Peyer's patch (tissue), 4 donors: ENCODE results near the gene CPNE7. TPM values are rescaled to one million over a fixed set of nuclear protein-coding genes. Genes with fewer than 3 reads are reported as not detected.

Experiments
- DNase-seq, 3 donors: peaks; one replicate each; pipeline ENCODE4 v3.0.0-alpha.2; 2017 to 2019
- H3K27ac ChIP-seq, 4 donors: fragments of 200-600 bp; sonication (generic); one replicate each; pipeline ENCODE4 v1.5.1; 2016 to 2019
- H3K27me3 ChIP-seq, 2 donors: fragments of 200-600 bp; sonication (generic); one replicate each; pipeline ENCODE4 v1.5.1; 2019
- H3K36me3 ChIP-seq, 3 donors: fragments of 200-600 bp; sonication (generic); one replicate each; pipeline ENCODE4 v1.5.1; 2016 to 2019
- H3K4me1 ChIP-seq, 4 donors: fragments of 200-600 bp; sonication (generic); one replicate each; pipeline ENCODE4 v1.5.1; 2016 to 2019
- H3K4me3 ChIP-seq, 4 donors: fragments of 200-600 bp; sonication (generic); 1 replicate in 3 of 4; 2 replicates in 1 of 4; pipeline ENCODE4 v1.5.1; 2016 to 2019; ENCODE audit warnings: mild to moderate bottlenecking in 1 of 4
- H3K9me3 ChIP-seq, 4 donors: fragments of 200-600 bp; sonication (generic); one replicate each; pipeline ENCODE4 v1.5.1; 2016 to 2019; ENCODE audit warnings: mild to moderate bottlenecking in 1 of 4
- POLR2A ChIP-seq, 2 donors: fragments of 450-650 bp; IDR thresholded peaks; one replicate each; pipeline ENCODE4 v1.5.1; 2017; ENCODE audit warnings: antibody characterized with exemption in 2 of 2, mild to moderate bottlenecking in 2 of 2, moderate library complexity in 2 of 2
- total RNA-seq, 4 donors: library from RNA; depleted of rRNA; stranded (reverse); fragments of >200 nt; gene quantifications; one replicate each; pipeline ENCODE4 v1.1.0, GENCODE V29; 2016
- TF ChIP-seq, protein P1 (sequence below), 6 experiments: fragments of 450-650 bp in 4 of 6; fragments of 200-600 bp in 2 of 6; sonication (generic) in 1 of 6; IDR thresholded peaks; one replicate each; pipeline ENCODE4 v1.5.1; 2017 to 2019; ENCODE audit warnings: antibody characterized with exemption in 6 of 6, mild to moderate bottlenecking in 3 of 6, moderate library complexity in 1 of 6

The CPNE7 gene
- total RNA-seq, 4 donors from 2014 or later = 7.4 to 48.7 (median 13.5) TPM

DNA sequence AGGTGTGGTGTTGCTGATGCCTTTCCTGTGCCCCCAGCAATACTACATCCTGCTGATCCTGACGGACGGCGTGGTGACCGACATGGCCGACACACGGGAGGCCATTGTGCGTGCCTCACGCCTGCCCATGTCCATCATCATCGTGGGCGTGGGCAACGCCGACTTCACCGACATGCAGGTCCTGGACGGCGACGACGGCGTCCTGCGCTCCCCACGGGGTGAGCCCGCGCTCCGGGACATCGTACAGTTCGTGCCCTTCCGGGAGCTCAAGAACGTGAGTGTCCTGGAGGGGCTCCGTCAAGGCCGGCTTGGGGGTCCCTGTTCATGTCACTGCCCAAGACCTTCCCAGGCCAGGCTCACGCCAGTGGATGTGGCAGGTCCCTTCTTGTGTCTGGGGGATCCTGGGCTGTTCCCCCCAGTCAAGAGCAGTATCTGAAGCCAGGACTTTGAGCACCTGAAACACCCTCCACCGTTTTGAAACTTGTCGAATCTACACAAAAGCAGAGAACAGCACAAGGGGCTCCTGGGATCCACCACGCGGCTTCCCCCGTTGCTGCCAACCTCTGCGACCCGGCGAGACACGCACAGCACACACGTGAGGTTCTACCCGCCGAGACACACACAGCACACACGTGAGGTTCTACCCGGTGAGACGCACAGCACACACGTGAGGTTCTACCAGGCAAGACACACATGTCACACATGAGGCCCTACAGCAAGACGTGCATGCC, 19.9 kb downstream of the CPNE7 start:
- no peak for TF ChIP-seq POLR2A (IDR thresholded peaks at IDR 0.05)
- TF ChIP-seq, protein P1, sequence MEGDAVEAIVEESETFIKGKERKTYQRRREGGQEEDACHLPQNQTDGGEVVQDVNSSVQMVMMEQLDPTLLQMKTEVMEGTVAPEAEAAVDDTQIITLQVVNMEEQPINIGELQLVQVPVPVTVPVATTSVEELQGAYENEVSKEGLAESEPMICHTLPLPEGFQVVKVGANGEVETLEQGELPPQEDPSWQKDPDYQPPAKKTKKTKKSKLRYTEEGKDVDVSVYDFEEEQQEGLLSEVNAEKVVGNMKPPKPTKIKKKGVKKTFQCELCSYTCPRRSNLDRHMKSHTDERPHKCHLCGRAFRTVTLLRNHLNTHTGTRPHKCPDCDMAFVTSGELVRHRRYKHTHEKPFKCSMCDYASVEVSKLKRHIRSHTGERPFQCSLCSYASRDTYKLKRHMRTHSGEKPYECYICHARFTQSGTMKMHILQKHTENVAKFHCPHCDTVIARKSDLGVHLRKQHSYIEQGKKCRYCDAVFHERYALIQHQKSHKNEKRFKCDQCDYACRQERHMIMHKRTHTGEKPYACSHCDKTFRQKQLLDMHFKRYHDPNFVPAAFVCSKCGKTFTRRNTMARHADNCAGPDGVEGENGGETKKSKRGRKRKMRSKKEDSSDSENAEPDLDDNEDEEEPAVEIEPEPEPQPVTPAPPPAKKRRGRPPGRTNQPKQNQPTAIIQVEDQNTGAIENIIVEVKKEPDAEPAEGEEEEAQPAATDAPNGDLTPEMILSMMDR (IDR thresholded peaks at IDR 0.05) = no peak
- no peaks in the 10 kb centered on the region for H3K36me3 ChIP-seq
- H3K27me3 ChIP-seq = no peaks in the 10 kb centered on the region
- peaks cover 0 to 8% (median 0%) of the 10 kb centered on the region in 4 donors for H3K4me1 ChIP-seq
- no peak for DNase-seq
- no peak overlapping the region for H3K4me3 ChIP-seq
- H3K9me3 ChIP-seq = no peaks in the 10 kb centered on the region
- H3K27ac ChIP-seq = no peak overlapping the region

DNA sequence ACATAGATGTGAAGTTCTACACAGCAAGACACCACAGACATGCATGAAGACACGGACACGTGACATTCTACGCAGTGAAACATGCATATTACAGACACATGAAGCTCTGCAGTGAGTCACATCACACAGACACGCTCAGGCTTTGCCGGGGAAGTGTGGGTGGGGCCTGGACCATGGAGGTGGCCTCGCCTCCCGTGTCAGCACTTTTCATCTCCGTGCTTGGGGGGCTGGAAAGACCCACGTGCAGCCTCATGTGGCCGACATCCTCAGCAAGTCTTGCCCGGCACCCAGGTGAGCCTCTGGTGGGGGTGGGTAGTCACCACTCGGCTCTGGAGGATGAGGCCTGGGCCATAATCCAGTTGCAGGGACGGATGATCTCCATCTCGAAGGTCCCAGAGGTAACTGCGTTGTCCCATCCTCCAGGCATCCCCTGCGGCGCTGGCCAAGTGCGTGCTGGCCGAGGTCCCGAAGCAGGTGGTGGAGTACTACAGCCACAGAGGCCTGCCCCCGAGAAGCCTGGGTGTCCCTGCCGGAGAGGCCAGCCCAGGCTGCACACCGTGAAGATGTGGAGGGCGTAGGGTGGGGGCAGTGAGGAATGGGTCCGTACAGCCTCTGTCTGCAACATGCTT, 20.6 kb downstream of the CPNE7 start:
- H3K4me3 ChIP-seq = no peak overlapping the region
- H3K36me3 ChIP-seq = no peaks in the 10 kb centered on the region
- TF ChIP-seq POLR2A (IDR thresholded peaks at IDR 0.05) = no peak
- TF ChIP-seq, protein P1 (IDR thresholded peaks at IDR 0.05) = no peak
- H3K9me3 ChIP-seq = no peaks in the 10 kb centered on the region
- no peaks in the 10 kb centered on the region for H3K27me3 ChIP-seq
- peaks cover 0 to 8% (median 0%) of the 10 kb centered on the region in 4 donors for H3K4me1 ChIP-seq
- no peak for DNase-seq
- H3K27ac ChIP-seq = no peak overlapping the region

DNA sequence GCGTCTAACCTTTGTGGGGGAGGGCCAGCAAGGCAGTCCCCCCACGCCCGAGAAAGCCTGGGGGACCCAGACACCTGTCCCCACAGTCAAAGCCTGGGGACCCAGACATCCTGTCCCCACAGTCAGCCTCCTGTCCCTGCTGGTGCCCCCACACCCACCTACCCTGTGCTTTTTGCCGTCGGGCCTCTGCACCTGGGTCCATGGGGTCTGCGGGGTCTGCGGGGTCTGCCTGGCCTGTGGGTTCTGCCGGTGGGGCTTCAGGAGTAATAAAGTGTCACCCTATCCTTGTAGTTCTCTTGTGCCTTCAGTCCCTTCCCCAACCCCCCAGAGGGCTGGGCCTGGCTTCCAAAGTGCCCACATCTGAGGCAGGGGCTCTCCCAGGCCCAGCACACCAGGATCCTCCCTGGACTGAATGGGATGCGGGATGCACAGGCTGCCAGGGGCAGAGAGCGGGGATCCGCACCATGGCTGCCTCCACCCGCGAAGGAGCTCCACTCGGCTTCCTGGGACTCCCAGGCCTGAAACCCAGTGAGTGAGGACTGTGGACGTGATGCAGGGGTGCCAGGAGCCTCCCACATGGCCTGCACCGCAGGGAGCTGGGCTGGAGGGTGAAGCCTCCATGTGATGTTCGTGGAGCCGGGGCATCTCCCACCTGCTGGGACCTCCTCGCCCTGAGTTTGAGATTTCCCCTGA, 21.5 kb downstream of the CPNE7 start:
- Histone ChIP-seq H3K27ac (no peak overlapping the region), H3K4me1 (peaks cover 0 to 9% (median under 1%) of the 10 kb centered on the region in 4 donors), H3K36me3 (no peaks in the 10 kb centered on the region), H3K9me3 (no peaks in the 10 kb centered on the region), H3K4me3 (no peak overlapping the region), H3K27me3 (no peaks in the 10 kb centered on the region)
- no peak for DNase-seq
- TF ChIP-seq POLR2A (IDR thresholded peaks at IDR 0.05) = no peak
- TF ChIP-seq, protein P1 (IDR thresholded peaks at IDR 0.05) = no peak

DNA sequence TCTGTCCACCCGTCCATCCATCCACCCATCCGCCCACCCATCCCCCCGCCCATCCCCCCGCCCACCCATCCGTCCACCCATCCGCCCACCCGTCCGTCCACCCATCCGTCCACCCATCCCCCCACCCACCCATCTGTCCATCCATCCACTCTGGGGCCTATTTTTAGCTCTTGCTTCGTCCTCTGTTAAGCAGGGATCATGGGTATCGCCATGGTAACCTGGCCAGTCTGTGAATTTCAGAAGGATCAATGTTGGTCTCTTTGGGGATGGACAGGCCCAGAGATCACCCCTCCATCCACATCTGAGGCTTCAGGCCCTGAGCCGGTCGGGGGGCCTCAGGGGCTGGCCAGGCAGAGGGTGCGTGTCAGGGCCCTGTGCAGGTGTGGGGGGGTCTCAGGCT, 22.6 kb downstream of the CPNE7 start:
- peaks cover 0 to 17% (median 5%) of the 10 kb centered on the region in 4 donors for H3K4me1 ChIP-seq
- H3K27ac ChIP-seq = no peak overlapping the region
- no peaks in the 10 kb centered on the region for H3K27me3 ChIP-seq
- no peaks in the 10 kb centered on the region for H3K36me3 ChIP-seq
- TF ChIP-seq POLR2A (IDR thresholded peaks at IDR 0.05) = no peak
- TF ChIP-seq, protein P1 (IDR thresholded peaks at IDR 0.05) = no peak
- H3K4me3 ChIP-seq = no peak overlapping the region
- H3K9me3 ChIP-seq = no peaks in the 10 kb centered on the region
- DNase-seq = no peak

DNA sequence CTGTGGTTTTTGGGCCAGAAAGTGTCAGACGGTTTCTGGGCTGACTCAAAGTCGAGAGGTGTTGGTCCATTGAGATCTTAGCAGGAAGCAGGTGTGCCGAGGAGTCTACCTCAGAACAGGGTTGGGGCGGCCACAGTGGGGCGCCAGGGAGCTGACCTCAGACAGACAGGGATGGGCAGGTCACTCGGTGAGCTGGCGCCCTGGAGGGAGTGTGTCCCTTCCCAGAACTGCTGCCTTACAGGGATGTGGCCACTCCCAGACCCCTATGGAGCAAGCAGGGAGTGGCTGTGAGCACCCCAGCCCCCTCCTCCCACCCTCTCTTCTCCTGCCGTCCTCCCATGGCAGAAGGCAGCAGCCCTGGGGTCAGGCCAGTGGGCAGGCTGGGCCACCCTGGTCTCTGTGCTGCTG, 23.9 kb downstream of the CPNE7 start:
- DNase-seq = peak in 2 of 3 donors; percentile 88 to 91
- H3K27me3 ChIP-seq = no peaks in the 10 kb centered on the region
- H3K9me3 ChIP-seq = no peaks in the 10 kb centered on the region
- peaks cover 0 to 17% (median 5%) of the 10 kb centered on the region in 4 donors for H3K4me1 ChIP-seq
- H3K4me3 ChIP-seq = peak overlapping the region in 1 of 4 donors; percentile 14
- TF ChIP-seq POLR2A (IDR thresholded peaks at IDR 0.05) = no peak
- TF ChIP-seq, protein P1 (IDR thresholded peaks at IDR 0.05) = peak in 4 of 6 experiments; percentile 37 to 89 (median 82)
- peak overlapping the region in 1 of 4 donors; percentile 39 for H3K27ac ChIP-seq
- no peaks in the 10 kb centered on the region for H3K36me3 ChIP-seq
